ENCODE data around the gene MAGI2.

DNA sequence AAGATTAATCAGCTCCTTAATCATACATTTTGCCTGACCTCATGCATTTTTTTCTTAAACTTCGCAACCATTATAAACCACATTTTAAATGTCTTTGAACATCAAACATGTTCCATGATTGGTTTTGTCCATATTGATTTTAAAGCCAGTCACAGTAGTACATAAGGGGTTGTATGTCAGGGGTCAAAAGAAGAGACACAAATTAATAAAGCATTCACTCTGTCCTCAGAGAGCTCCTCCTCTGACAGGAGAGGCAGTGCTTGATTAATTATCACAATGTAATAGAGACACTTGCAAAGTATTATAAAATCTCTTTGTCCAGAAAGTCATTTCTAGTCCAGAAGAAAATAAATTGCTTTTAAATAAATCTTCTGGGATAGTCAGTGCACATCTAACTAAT is 195.5 kb downstream of the MAGI2 start:
- TF ChIP-seq, protein P1, sequence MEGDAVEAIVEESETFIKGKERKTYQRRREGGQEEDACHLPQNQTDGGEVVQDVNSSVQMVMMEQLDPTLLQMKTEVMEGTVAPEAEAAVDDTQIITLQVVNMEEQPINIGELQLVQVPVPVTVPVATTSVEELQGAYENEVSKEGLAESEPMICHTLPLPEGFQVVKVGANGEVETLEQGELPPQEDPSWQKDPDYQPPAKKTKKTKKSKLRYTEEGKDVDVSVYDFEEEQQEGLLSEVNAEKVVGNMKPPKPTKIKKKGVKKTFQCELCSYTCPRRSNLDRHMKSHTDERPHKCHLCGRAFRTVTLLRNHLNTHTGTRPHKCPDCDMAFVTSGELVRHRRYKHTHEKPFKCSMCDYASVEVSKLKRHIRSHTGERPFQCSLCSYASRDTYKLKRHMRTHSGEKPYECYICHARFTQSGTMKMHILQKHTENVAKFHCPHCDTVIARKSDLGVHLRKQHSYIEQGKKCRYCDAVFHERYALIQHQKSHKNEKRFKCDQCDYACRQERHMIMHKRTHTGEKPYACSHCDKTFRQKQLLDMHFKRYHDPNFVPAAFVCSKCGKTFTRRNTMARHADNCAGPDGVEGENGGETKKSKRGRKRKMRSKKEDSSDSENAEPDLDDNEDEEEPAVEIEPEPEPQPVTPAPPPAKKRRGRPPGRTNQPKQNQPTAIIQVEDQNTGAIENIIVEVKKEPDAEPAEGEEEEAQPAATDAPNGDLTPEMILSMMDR (IDR thresholded peaks at IDR 0.05 in 4 of 5, conservative IDR thresholded peaks at IDR 0.05 in 1 of 5) = no peak
- TF ChIP-seq POLR2A (IDR thresholded peaks at IDR 0.05) = no peak
